GM21447 (cell line): ENCODE data around the gene NFIB.

Source experiments
- ATAC-seq: cut with Tn5 transposase; IDR thresholded peaks from one replicate; pipeline ENCODE4 v1.9.1; 2021; ENCODE audit not compliant: unreplicated experiment

Gene NFIB

DNA sequence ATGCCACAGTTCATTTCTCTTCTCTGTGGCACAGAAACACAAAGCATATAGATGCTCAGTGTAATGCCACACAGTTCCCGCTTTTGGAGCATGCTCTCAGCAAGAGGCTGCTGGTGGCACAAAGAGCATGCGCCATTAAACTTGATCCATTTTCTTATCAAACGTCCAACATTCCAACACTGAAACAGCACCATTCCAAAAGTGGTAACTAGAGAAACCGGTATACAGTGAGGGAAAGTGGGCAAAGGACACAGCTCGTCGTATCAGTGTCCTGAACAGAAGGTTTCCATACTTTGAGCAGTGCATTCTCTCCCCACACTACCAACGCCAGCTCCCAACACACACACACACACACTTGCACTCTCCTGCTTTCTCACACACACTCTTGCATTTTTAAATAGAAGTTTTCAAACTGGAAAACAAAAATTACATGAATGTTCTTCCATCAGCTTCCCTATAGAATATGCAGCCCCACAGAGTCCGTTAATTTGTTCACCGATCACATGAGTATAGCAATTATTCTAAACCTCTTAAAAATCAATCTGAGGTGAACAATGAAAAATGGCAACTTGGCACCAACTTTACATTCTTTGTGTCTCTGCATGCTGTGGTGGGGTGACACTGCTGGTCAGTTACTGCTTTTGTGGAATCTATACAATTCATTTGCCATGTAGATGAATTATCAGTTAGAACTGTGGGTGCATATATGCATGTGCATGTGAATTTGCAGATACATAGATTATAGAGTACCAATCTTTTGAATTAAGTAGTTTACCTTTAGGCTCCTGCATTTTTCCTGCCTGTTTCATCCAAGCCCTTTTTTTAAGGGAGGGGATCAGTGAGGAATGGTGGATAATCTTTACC is 5.7 kb downstream of the NFIB start:
- ATAC-seq, result no peak

DNA sequence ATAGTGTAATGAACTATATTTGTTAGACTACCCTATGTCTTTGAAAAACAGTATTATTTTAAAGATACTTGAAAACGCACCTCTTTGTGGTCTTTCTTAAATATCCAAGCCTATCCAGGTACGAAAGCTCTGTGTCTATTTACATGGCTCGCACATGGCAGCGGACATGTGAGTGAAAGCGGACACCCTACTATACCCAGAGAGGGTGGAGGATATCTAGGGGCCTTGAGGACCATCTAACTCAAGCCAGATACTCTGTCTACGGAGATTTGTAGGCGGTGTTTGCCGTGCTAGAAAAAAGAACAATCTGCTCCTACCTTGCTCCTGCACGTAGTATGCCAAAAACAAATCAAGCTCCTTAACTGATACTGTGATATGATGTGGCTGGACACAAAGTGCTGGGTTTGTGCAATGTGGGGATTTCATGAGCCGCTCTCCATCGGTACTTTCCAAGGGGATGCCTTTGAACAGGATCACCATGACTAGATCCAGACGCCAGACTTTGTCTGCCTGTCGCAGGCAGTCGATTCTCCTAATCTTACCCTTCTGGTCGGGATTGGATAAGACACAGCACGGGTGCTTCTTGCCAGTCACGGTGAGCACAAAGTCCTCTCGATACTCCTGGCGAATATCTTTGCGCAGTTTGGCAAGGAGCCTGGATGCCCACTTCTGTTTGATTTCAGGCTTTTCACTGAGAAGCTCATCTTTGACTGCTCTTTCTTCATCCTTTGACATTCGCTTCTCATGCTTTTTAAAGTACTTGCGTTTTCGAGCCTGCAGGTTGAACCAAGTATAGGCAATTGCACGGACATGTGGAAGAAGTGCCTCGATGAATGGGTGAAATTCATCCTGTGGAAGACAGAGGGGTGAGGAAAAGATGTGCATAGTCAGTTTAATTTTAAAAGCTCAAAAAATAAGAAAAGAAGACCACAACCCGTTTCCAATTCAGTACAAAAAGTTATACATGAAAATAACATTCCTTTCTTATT is 7.0 kb downstream of the NFIB start:
- no peak for ATAC-seq

DNA sequence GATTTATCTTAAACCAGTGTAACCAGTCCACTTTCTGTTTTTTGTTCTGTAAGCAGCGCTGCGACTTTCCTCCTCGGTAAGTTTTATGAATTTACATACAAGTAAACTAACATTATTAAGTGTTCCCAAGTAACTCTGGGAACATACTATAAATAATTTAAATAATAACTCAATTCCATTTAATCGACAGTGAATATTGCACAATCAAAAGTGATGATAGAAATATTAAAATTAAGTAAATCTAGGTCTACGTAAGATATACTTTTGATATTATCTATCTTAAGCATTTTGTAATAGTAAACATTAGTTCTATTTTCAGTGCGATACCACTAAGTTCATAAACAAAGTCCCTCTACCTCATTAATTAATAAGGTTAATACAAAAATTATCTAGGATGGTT is 7.8 kb downstream of the NFIB start:
- ATAC-seq, result no peak

DNA sequence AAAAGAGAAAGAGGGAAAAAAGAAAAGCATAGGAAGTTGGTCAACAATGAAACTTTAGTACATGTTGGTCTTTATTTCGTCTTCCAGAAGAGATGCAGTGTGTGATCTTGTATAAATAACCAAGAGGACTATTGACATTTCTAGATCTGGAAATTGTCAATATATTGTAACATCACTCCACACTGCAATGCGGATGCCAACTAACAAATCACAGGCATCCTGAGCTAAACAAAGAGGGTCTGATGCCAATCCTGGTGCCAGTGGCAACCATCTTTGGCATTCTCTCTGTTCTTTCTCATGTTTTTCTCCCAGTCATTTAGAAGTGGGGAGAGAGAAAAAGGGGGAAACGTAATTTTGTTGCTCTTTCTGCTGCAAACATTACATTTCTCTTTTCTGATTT is 9.7 kb downstream of the NFIB start:
- no peak for ATAC-seq

DNA sequence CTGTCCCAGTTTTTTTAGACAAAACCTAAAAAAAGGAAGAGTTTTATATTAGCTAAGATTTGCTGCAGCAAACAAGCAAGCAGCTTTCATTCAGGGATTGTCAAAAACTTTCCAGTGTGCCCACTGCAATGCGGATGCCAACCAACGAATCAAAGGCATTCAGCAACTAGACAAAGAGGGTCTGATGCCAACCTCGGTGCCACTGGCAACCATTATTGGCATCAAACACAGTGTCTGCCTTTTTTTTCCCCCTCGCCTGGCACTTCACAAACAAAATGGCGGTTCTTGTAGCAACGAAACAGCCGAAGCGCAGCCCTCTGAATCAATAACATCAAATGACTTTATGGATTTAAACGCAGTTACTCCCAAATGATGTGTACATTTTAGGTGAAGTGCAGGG is 10.4 kb downstream of the NFIB start:
- ATAC-seq, result no peak

DNA sequence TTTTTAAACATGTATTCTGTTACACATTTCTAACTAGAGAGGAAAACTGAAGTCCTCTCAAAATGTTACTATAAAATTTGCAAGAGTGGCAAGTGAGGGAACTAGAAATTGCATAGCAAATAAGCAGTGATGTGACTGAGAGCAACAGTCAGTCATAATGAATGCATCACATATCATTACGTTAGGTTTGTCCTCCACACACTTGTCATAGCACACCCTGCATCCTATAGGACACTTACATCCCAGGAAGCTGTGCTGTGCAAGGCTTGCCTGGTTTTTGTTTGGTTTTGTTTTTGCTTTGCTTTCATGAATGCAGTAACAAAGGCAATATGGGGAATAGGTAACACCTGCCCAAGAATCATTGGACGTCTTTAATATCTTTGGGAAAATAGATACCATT is 10.8 kb downstream of the NFIB start:
- no peak for ATAC-seq

DNA sequence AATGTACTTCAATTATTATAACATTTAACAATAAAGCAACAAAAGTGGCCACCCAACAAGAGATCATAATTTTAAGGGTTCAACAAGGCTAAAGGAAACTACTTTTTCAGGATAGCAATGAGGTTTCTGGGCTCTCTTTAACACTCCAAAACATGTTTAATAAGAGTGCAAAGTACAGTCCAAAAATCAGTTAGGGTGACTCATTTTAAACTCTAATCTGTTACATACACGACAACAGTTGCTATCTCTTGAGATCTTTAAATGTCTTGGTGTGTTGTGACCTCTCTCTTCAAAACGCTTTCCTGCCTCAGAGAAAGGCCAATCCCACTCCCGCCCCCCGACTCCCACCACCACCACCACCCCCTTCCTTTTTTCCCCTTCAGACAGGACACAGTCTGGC is 11.5 kb downstream of the NFIB start:
- ATAC-seq, result no peak

DNA sequence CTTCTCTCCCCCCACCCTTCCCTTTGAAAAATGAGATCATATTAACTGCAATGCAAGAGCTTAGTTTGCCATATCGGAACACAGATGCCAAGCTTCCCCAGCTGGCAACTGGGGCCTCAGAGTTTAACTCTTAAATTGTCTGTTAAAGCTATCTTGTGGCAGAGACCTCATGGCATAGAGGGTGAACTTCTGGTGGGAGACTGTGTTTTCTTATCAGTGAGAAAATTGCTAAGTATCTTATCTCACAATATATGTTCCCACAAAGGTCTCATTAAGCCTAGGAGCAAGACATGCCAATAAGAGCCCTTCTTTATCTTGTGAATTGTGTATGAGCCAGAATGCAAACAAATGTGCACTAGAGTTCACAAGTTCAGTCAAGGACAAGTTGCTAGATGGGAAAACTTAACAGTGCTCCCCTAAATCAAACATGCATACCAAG is 12.3 kb downstream of the NFIB start:
- ATAC-seq, result no peak

DNA sequence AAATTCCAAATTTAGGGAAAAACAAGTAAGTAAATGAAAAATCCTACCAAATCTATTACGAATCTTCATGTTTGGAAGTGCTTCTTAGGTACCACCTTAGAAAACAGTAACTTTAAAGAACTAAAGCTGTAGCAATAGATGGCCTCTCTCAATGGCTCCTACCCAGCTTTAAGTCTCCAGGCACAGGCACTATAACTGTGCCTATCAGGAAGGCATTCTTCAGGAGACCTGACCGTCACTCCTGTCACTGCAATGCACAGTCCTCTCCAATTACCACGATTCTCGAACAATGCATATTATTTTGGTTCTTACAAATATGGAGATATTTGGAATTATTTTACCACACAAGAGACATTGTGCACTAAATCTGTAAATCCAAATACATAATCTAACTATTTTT is 12.9 kb downstream of the NFIB start:
- ATAC-seq, result no peak

DNA sequence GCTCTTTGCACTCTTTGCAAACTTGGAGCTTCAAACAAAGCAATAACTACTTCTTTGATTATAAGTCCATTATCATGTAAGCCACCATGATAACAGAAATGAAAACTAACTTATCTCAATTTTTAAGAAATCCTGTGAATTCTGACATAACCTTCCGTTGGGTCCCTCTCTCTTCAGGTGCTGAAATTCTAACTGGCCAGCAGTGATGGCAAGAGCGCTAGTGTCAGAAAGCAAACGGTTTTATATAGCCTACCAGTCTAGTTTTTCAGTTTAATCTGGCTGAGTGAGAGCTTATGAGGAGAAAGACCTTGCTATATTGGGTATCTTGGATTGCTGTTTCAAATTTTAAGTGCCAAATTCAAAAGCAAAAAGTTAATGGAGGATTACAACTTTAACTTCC is 13.4 kb downstream of the NFIB start:
- no peak for ATAC-seq

DNA sequence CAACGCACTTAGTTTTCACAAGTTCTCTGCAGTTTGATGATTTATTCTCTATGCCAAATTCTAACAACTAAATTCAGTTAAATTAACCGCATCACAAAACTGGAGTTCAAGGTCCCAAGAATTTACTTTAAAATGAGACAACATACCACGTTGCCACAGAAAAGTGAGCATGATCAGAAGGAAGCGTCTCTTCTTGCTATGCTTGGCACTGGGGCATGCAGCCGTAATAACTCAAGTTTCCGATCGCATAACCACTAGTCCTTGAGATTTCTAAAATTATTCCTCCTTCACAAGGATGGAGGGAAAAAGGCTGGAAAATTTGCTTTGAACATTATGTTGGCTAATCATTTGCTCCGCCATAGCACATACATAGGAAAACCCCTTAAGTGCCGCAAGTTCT is 13.9 kb downstream of the NFIB start:
- no peak for ATAC-seq

DNA sequence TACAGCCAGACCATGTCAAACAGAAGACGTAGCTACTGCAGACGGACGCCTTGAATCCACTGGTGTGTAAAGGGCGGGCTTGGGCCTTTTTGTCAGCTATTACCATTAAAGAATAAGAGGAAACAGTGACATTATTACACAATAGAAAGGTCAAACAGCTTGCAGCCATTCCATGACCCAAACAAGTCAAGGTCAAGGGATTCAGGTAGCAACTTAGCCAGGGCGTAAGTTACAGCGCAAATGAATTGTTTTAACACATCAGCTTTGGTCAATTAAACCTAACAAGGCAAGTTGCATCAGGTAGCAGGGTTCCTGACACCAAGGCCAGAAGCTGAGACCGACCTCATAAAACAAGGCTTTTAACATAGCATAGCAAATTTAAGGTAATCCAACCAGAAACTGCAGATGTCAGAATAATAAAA is 15.3 kb downstream of the NFIB start:
- ATAC-seq, result no peak

DNA sequence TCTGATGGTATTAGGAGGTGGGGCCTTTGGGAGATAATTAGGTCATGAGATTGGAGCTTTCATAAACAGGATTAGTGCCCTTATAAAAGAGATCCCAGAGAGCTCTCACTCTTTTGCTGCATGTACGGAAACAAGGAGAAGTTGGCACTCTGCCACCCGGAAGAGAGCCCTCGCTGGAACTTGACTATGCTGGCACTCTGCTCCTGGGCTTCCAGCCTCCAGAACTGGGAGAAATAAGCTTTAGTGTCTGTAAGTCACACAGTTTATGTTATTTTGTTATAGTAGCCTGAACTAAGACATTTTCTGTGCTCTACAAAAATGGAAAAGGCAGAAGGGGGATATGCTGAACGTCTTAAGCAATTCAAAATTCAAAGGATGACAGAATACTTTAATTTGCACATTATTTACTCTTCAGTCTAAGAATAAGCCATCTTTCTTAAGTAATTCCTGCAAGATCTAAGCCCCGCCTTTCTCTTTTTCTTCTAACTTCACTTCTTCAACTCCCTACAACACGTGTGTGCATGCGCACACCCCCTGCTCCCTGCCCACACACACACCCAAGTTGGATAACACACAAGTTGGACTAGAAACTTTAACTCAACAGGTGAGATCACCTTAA is 17.3 kb downstream of the NFIB start:
- no peak for ATAC-seq

DNA sequence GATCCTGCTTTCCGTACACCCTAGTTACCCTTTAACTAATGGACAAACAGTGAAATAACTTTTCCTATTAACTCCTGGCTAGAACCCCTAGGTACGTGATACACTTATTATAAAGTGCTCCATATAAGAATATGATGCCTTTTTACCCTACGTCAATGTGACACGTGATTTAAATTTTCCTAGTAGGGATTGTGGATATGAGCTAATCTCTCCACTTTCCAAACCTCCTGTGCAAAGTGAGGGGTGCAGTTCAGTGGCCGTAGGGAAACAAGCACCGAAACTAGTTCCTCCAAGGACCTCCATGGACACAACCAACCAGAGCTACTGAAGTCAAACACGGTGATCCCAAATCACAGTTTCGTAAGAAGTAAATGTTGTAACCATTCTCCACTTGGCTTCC is 19.3 kb downstream of the NFIB start:
- no peak for ATAC-seq

DNA sequence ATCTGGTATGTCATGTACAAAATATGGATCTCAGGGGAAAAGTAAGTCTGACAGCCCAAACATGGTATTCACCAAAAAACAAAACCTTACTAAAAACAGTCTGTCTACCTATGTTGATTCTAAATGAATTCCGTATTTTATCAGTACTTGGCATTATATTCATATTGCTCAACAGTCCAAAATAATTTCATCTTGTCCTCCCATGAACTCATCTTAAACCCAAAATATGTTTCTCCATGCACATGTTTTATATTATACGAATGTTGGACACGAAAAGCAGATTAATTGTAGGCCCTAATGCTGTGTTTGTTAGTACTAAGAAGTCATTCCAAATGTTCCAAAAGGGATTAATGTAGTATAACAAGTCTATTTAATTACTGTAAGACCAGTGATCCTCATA is 20.1 kb downstream of the NFIB start:
- no peak for ATAC-seq

DNA sequence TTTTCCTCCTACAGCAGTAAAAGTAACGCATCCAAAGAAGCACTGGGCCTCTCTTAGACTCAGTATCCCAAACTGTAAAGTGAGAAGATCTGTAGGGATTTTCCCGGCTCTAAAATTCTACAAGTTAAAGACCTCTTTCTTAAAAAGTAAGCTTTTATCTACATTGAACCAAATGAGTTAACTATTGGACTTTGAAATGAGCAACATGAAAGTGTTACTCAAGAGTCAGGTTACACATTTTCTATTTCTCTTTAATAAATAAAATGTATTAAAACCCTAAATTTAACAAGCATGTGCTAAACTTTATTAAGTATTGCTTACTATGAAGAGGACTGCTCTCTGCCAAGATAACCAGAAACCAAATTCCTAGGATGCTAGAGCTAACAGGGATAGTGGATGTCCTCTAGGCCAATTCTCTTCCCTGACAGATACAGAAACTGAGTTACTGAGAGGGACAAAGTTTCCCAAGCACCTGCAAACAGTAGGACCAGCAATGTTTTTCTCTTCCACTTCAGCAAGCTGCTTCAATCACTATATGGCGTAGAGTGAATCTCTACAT is 21.7 kb downstream of the NFIB start:
- ATAC-seq, result no peak

DNA sequence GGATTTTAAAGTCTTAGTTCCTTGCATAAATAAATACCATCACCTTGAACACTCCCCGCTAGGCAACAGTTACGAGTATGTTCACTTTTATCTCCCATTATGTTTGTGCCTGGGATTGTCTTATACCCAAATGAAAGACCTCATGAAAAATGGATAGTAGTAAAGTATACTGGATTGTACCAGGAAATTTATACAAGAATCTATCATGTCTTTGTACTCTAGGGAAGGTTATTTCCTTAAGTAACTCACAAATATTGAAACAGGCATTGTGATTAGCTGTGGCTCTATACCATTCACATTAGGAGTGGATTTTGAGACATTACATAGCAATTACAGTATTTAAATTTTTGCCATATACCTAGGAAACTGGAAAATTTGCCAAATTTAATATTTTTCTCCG is 24.0 kb downstream of the NFIB start:
- ATAC-seq, result no peak

DNA sequence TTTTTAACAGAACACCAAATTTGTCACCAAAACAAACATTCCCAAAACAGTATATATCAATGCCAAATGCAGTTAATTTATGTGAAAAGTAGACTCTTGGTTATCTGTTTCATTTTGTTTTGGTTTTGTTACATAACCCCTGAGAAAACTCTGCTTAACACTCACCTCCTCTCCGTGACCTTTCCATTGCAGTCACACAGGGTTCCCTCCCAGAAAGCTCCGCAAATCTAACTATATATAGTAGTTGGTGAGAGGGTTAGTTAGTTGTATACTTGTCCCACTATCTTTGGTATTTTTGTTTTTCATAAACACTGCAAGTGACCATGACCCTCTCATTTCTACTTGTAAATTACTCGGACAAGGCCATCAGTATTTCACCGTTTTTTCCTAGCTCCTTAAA is 25.5 kb downstream of the NFIB start:
- no peak for ATAC-seq

DNA sequence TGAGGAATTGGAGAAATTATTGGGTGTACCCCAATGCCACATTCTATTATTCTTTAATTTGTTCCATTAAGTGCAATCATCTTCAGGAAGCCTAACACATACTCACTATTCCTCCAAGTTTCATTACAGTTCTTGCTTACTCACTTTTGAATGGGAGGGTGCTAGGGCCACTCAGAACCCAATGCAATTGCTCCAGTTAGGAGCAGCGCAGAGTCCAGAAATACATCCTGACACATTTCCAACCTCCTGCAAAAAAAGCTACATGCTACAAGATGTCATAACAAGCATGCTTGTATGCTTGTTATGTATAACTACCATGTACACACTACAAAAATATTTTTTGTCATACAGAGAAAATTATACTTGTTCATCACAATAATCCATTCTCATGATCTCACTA is 27.8 kb downstream of the NFIB start:
- no peak for ATAC-seq

DNA sequence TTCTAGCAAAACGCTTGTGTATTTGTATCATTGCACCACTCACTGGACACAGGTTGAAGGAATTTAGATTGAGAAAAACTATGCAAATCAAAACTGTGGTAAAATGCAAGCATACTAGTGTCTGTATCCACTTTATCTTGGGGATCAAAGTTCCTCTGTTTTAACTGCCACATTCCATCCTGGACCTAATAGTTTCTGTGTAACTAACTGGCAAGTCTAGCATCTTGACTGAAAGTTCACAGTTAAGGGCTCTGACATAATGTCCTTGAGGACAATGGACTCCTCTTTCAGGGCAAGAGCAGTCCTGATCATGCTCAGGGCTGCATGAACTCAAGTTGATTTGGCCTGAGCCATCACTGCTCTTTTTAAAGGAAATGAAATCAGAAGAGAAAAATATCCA is 30.7 kb downstream of the NFIB start:
- no peak for ATAC-seq

DNA sequence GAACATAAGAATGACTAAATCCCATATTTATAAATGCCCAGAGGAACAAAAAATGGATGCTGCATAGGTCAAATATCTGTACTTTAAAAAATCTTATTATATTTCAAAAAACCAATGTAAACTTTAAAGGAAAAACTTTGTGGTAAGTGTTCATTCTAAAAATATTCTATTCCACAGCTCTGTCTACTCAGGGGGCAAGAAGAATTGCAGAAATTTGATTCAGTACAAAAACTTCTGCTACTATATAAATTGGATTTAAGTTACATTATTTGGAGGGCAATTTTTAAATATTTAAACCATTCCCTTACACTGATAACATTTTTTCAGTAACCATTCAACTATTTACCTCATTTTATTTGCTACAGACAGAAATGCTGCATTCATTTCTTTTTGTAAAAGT is 32.1 kb downstream of the NFIB start:
- no peak for ATAC-seq
